ENCODE data around the gene PER1.

DNA sequence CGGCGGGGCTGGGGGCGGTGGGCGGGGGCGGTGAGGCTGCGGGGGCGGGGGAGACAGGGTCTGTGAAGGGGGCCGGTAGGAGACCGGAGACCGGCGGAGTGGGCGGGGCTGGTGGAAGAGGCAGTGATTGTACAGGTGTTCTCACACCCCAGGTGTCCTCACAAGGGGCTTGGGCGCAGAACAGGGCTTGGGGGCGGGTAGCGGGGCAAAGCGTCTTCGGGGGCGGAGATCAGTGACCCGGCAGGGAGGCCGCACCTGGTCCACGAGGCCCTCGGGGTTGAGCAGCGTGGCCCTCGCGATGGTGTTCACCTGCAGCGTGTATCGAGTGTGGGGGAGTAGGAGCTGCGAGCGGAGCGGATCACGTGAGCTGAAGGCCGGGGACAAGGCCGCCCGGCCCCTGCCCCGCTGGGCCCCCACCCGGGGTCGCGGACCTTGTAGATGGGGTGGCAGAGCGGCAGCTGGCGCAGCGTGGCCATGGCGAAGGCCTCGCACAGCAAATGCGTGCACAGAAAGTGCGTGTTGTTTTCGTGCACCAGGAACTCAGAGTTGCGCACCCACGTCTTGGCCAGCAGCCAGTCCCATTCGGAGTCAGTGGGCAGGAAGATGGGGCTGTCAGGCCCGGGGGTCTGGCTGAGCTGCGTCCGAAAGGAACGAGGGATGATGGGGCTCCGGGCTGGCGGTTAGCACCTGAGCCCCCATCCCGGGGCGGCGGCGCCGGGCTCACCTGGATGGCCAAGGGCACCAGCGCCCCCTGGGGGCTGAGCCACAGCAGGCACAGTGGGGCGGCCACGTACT, 42.3 kb downstream of the PER1 start:
- TF ChIP-seq BHLHE40 (IDR thresholded peaks at IDR 0.05; ENCODE audit: low read length) = no peak
- TF ChIP-seq SNRNP70 (IDR thresholded peaks at IDR 0.05; ENCODE audit: low read depth, low read length) = no peak
- no peak for TF ChIP-seq GATAD2A (CRISPR knock-in tag; IDR thresholded peaks at IDR 0.05)
- TF ChIP-seq POLR2AphosphoS2 (IDR thresholded peaks at IDR 0.05; ENCODE audit: low read depth, low read length) = no peak
- no peak for TF ChIP-seq GABPA (IDR thresholded peaks at IDR 0.05; ENCODE audit: low read depth, low read length)
- TF ChIP-seq GABPA (CRISPR knock-in tag; IDR thresholded peaks at IDR 0.05; ENCODE audit: low read depth) = no peak
- TF ChIP-seq, protein P1, sequence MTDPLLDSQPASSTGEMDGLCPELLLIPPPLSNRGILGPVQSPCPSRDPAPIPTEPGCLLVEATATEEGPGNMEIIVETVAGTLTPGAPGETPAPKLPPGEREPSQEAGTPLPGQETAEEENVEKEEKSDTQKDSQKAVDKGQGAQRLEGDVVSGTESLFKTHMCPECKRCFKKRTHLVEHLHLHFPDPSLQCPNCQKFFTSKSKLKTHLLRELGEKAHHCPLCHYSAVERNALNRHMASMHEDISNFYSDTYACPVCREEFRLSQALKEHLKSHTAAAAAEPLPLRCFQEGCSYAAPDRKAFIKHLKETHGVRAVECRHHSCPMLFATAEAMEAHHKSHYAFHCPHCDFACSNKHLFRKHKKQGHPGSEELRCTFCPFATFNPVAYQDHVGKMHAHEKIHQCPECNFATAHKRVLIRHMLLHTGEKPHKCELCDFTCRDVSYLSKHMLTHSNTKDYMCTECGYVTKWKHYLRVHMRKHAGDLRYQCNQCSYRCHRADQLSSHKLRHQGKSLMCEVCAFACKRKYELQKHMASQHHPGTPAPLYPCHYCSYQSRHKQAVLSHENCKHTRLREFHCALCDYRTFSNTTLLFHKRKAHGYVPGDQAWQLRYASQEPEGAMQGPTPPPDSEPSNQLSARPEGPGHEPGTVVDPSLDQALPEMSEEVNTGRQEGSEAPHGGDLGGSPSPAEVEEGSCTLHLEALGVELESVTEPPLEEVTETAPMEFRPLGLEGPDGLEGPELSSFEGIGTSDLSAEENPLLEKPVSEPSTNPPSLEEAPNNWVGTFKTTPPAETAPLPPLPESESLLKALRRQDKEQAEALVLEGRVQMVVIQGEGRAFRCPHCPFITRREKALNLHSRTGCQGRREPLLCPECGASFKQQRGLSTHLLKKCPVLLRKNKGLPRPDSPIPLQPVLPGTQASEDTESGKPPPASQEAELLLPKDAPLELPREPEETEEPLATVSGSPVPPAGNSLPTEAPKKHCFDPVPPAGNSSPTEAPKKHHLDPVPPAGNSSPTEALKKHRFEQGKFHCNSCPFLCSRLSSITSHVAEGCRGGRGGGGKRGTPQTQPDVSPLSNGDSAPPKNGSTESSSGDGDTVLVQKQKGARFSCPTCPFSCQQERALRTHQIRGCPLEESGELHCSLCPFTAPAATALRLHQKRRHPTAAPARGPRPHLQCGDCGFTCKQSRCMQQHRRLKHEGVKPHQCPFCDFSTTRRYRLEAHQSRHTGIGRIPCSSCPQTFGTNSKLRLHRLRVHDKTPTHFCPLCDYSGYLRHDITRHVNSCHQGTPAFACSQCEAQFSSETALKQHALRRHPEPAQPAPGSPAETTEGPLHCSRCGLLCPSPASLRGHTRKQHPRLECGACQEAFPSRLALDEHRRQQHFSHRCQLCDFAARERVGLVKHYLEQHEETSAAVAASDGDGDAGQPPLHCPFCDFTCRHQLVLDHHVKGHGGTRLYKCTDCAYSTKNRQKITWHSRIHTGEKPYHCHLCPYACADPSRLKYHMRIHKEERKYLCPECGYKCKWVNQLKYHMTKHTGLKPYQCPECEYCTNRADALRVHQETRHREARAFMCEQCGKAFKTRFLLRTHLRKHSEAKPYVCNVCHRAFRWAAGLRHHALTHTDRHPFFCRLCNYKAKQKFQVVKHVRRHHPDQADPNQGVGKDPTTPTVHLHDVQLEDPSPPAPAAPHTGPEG (CRISPR knock-in tag; IDR thresholded peaks at IDR 0.05) = no peak
- no peak for TF ChIP-seq FOSL2 (CRISPR knock-in tag; IDR thresholded peaks at IDR 0.05)
- no peak for TF ChIP-seq EED (CRISPR knock-in tag; IDR thresholded peaks at IDR 0.05)

Data from HepG2 (cell line).